Hematopoietic multipotent progenitor cell (in vitro differentiated cells): ENCODE results near the gene ANXA8L1. TPM values are rescaled to one million over a fixed set of nuclear protein-coding genes. Genes with fewer than 3 reads are reported as not detected.
"Not testable (repeated sequence)": the region's sequence is repeated elsewhere in the genome, so short reads cannot be mapped to it uniquely, and the experiment has no call there.

Source experiments
- DNase-seq, 3 donors: peaks; one replicate each; pipeline ENCODE4 v3.0.0-alpha.2; 2011 to 2015; ENCODE audit warnings: low read depth in 2 of 3, low spot score in 2 of 3
- total RNA-seq: library from RNA; depleted of rRNA; stranded (reverse); fragments of >200 nt; gene quantifications from one replicate; pipeline ENCODE4 v1.2.3, GENCODE V29; 2012

The ANXA8L1 gene
- total RNA-seq, 1 donor, result not detected

DNA sequence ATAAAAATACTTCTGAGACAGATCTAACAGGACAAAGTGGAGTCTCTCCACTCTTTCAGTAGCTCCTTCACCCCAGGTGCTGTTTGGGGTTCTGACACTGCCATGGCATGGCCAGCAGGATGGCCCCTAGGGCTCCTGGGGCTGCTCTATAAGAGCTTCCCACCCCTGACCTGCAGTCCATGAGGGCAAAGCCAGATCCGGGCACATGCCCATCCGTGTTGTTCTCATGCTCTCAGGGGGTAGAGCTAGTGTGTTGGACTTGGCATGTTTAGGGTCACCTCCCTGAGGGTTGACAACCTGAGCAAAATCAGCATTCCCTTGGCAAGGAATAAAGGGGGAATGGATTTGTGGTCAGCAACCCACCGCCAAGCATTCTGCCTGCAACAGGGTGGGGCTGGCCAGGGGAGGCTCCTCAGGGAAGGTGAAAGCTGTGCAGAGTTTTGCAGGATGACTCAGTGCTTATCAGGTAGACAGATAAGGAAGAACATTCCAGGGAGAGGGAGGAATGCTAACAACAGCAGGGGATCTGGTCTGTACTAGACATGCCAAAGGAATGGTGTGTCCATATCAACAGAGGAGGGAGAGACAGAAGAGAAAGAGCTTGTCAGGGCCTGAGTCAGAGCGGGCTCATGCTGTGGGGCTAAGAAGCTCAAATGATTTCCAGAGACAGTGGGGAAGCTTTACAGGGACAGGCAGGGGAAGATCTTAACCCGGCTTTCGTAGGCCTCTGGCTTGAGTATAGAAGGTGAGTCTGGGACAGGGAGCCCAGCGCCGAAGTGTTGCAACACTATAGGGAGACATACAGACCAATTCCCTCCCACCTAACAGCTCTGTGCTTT is 21.1 kb downstream of the ANXA8L1 start:
- not testable (repeated sequence) for DNase-seq

DNA sequence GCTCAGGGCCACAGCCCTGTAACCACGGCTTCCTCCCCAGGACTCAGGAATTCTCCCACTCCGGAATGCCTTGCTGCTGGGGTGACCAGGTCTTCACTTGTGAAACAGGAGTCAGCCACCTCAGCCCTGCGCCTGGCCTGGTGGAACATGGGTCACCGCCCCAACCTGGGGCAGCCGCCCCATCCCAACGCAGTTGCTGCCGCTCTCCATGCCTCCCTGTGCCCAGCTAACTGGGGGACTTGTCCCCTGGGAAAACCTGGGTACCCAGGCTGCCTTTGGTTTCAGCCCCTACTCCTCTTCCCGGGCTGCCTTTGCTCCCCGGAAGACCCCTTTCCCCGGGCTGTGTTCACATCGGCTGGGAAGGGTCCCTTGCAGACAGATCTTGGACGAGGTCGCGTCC is 22.2 kb downstream of the ANXA8L1 start:
- DNase-seq, result not testable (repeated sequence)

DNA sequence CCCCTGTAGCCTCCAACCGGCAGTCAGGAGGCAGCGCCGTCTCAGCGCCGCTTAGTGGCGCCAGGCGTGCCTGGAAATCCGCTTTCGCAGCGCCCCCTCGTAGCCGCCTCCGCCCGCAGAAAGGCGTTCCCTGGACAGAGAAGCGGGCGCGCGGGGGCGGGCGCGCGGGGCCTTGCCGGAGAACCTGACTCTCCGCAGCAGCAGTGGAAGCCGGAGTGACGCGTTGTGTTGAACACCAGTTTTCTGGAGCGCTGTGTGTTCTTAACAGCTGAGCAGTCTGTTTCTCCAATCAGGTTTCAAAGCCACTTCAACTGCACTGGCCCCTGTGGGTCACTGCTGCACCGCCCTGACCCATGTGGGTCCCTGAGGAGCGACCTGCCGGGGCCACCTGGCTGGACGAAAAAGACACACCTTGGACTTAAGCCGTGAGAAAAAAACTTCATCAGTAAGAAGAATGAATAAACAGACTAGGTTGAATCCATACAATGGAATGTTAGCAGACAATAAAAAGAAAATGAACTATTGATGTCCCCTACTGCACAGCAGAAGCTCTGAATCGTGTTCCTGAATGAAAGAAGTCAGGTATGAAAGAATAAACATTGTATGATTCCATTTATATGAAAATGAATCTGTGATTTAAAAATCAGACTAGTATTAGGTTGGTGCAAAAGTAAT is 22.8 kb downstream of the ANXA8L1 start:
- not testable (repeated sequence) for DNase-seq

DNA sequence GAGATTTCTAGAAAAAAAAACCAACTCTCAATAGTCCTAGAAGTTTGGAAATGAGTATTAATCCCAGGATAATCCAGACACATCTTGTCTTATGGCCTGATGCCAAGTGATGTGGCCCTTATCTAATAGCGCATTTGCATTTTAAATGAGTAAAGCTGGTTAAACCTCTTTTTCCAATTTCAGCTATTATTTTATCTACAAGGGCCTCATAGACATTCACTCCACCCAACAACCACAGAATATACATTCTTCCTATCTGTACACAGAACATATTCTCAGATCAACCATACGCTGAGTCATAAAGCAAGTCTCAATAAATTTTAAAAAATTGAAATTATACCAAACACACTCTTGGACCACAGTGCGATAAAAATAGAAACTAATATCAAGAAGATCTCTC is 34.0 kb downstream of the ANXA8L1 start:
- DNase-seq, result not testable (repeated sequence)

DNA sequence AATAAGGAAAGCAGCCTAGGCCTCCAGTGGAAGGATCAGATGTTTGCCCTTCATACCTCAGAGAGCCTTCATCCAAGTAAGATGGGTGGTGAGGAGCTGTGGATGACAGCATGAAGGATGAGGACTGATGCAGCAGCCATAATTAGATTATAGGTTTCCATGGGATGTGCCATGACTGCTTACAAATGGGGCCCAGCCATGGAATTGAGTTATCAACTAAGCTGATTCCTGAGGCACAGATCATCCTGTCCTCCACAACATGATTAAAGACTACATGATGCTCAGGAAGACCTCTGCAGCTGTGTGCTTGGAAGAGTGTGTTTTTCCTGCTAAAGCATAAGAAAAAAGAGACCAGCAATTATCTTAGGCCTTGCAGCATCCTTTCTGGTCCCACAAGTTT is 35.5 kb downstream of the ANXA8L1 start:
- DNase-seq, result not testable (repeated sequence)

DNA sequence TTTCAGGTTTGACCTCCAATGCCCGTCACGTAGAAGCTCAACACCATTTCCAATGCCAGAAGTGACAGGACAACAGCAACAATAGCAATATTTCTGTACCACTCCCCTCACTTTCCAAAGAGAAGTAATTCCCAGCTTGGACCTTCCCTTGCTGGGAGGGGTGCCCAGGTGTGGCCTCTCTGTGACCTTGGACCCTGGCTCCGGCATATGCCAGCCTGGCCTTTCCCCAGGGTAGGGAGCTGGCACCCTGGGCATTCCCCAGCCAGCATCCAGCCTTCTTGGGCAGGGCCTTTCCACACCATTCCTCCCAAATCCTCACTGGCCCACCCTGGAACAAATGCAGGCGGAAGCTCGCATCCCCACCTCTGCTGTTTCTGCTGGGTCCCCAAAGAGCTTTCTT is 37.1 kb downstream of the ANXA8L1 start:
- DNase-seq, result not testable (repeated sequence)

DNA sequence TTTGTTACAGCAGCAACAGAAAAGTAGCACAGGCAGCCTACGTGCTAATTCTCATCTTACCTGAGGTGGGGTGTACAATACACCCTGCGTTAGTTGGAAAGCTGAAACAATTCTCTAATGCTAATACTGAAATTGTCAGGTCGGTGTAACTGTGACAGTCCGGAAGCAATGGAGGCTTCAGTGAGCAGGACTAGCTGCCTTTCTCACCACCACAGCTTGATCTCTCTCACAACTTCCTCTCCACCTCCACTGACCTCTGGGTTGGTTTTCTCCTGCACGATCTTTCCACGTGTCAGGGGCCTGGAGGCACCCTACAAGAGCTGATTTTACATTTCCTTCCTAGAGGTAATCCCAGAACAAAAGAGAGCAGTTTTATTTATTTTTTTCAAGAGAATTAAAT is 39.7 kb downstream of the ANXA8L1 start:
- not testable (repeated sequence) for DNase-seq

DNA sequence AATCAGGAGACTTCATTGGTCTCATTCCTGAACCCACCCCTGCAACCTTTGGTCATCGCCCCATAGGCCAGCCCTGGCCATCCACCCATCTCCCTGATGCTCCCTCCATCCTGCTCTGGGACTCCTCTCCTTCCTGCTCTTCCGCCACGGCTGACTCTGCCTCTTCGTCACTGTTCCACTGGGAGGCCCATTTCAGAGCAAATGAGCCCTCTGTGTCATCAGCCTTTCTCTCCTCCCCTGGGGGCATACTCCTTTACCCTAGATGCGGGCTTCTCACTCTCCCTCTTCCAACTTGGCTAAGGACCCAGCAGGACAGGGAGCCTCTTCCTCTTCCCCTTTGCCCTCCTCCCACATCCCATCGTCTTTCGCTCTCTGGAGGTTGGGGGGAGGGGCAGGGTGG is 42.7 kb downstream of the ANXA8L1 start:
- not testable (repeated sequence) for DNase-seq

DNA sequence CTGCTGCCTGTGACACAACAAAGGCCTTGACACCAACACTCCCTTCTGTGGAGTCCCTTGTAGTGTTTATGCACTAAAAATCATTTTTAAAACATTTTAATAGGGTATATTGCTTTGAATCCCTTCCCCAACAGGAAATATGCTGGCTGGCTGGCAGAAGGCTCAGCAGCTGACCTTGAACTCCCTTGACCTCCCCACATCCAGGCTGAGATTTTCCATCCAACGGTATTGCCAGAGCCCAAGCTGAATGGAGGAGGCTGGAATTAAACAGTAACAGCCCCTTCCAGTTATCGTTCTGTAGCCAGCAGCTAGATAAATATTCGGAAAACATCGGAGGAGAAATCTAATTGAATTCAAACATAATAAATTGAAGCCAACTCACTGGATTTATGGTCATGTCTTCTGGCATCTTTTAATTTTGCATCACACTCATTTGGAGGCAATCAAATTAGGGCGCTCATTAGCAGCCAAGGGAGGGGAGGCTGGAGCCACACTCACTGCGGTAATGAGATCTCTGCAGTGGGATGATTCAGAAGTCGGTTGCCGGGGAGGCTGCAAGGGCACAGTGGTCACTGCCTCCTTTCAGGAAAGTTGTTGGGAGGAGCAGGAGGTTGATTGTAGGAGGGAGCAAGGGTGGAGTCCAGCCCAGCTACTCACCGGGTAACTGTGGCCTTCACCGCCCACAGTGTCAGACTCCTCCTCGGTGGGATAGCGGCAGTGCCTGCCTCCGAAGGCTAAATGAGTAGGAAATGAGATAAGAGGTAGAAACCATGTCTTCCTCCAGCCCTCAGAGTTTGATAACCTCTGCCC is 44.2 kb downstream of the ANXA8L1 start:
- DNase-seq, result not testable (repeated sequence)

DNA sequence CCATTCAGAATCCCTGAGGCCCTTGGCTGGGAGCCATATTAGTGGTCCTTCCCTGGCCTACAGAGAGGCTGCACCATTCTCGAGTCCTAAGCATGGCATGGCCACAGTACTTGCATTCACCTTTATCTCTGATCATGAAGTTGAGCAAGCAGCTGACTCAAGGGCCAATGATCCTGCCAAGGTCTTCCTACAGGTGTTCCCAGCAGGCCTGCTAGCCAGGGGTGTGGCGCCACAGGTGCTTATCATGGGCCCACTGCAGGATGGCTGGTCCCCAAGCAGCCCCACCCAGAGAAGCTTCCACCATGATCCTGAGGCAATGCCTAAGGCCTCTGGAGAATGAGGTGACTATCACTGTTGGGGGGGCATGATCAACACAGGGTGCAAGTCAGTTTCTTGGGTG is 48.0 kb downstream of the ANXA8L1 start:
- DNase-seq, result not testable (repeated sequence)

DNA sequence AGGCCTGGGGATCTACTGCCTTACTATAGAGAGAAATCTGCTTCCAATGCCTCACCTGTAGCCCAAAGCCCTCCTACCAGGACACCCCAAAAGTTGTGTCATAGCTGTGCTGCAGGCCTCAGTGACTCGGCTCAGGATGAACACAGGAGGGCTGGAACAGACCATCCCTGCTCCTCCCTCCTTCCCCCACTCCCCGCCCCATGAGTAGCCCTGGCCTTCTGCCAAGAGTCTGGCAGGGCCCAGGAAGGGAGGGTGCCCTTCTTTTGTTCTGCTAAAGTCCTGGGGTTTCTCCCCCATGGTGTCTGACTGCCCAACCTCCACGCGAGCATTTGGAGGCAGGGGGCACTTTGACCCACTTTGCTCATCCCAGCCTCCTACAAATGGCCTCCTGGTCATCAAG is 65.4 kb downstream of the ANXA8L1 start:
- DNase-seq, result not testable (repeated sequence)

Other genes with a start within 250 kb of the ANXA8L1 start
- gene ANTXRL, start 88.8 kb upstream of the ANXA8L1 start, total RNA-seq, result not detected
- gene NPY4R, start 90.2 kb downstream of the ANXA8L1 start, total RNA-seq, result under 0.01 TPM
- gene GPRIN2, start 180.9 kb downstream of the ANXA8L1 start, total RNA-seq, result not detected
- 0.27 TPM for gene SYT15, start 203.4 kb downstream of the ANXA8L1 start, total RNA-seq